Brain microvascular endothelial cell (primary cell): ENCODE data around the gene TPT1.
"Not testable (repeated sequence)": the region's sequence is repeated elsewhere in the genome, so short reads cannot be mapped to it uniquely, and the experiment has no call there.

Experiments used
- DNase-seq: peaks from one replicate; pipeline ENCODE4 v3.0.0-alpha.2; 2020
- H3K27ac ChIP-seq: fragments of 250-450 bp; sonication (Bioruptor Pico); 2 replicates; pipeline ENCODE4 v1.5.1; 2020; ENCODE audit warnings: mild to moderate bottlenecking, moderate library complexity
- H3K27me3 ChIP-seq: fragments of 250-450 bp; sonication (Bioruptor Pico); replicated peaks from 2 replicates; pipeline ENCODE4 v1.5.1; 2020; ENCODE audit warnings: mild to moderate bottlenecking
- H3K36me3 ChIP-seq: fragments of 250-450 bp; sonication (Bioruptor Pico); replicated peaks from 2 replicates; pipeline ENCODE4 v1.5.1; 2020; ENCODE audit warnings: mild to moderate bottlenecking
- H3K4me3 ChIP-seq: 2 replicates; pipeline ENCODE4 v1.5.1; 2011; ENCODE audit warnings: low read depth, mild to moderate bottlenecking, control low read depth, low read length, moderate library complexity
- CTCF ChIP-seq: IDR thresholded peaks from 2 replicates; pipeline ENCODE4 v1.5.1; 2011; ENCODE audit warnings: low read depth, mild to moderate bottlenecking, moderate library complexity, low read length, control low read depth, inconsistent platforms; ENCODE audit errors: missing control alignments
- in situ Hi-C: cut with HindIII; loops from 2 replicates; pipeline ENCODE4 v1.10.0; 2017; ENCODE audit warnings: low sequenced_read_pairs, low pct_ligation_motif_present

The TPT1 gene

GRCh38 chr13:45303026-45303425 is 38.0 kb downstream of the TPT1 start:
- Histone ChIP-seq H3K4me3 (no peak overlapping the region), H3K27ac (no peak overlapping the region), H3K27me3 (no peaks in the 10 kb centered on the region), H3K36me3 (no peaks in the 10 kb centered on the region)
- no peak for TF ChIP-seq CTCF
- no peak for DNase-seq
- in situ Hi-C loops: no loop called here

GRCh38 chr13:45302507-45302906 is 38.5 kb downstream of the TPT1 start:
- Histone ChIP-seq H3K4me3 (no peak overlapping the region), H3K27ac (no peak overlapping the region), H3K27me3 (no peaks in the 10 kb centered on the region), H3K36me3 (no peaks in the 10 kb centered on the region)
- in situ Hi-C loops: no loop called here
- TF ChIP-seq CTCF: no peak
- DNase-seq: no peak

GRCh38 chr13:45301263-45301662 is 39.7 kb downstream of the TPT1 start:
- no peak for TF ChIP-seq CTCF
- no peaks in the 10 kb centered on the region for H3K27me3 ChIP-seq
- H3K27ac ChIP-seq: no peak overlapping the region
- DNase-seq: no peak
- in situ Hi-C loops: no loop called here
- no peak overlapping the region for H3K4me3 ChIP-seq
- H3K36me3 ChIP-seq: no peaks in the 10 kb centered on the region

GRCh38 chr13:45300190-45300985 is 40.6 kb downstream of the TPT1 start:
- Histone ChIP-seq H3K4me3 (no peak overlapping the region), H3K27ac (no peak overlapping the region), H3K27me3 (no peaks in the 10 kb centered on the region), H3K36me3 (no peaks in the 10 kb centered on the region)
- no peak for DNase-seq
- in situ Hi-C loops: no loop called here
- no peak for TF ChIP-seq CTCF

GRCh38 chr13:45299194-45299593 is 41.8 kb downstream of the TPT1 start:
- Histone ChIP-seq H3K27me3 (no peaks in the 10 kb centered on the region), H3K27ac (no peak overlapping the region), H3K36me3 (no peaks in the 10 kb centered on the region), H3K4me3 (no peak overlapping the region)
- in situ Hi-C loops: loop anchor here (25.0 kb wide), 1 partner anchor 262 kb away; no protein-coding TSS in a partner anchor
- no peak for DNase-seq
- TF ChIP-seq CTCF: no peak

- H3K36me3 ChIP-seq, H3K27me3 ChIP-seq, H3K27ac ChIP-seq, DNase-seq, H3K4me3 ChIP-seq: not testable (repeated sequence)
- in situ Hi-C loops: loop anchor here (25.0 kb wide), 1 partner anchor 261 kb away; no protein-coding TSS in a partner anchor
Observed at GRCh38 chr13:45298550-45298949, 42.4 kb downstream of the TPT1 start.
